SJCRH30 (cell line): ENCODE measurements around the gene EPHA4. TPM values are rescaled to one million over a fixed set of nuclear protein-coding genes. Genes with fewer than 3 reads are reported as not detected.

Experiments used
- DNase-seq, 2 experiments: peaks; one replicate each; pipeline ENCODE4 v3.0.0-alpha.2; 2015 to 2020
- H3K27ac ChIP-seq: fragments of 250-450 bp; sonication (Bioruptor Pico); 2 replicates; pipeline ENCODE4 v1.5.1; 2020; ENCODE audit warnings: mild to moderate bottlenecking, moderate library complexity
- H3K27me3 ChIP-seq: fragments of 250-450 bp; sonication (Bioruptor Pico); 2 replicates; pipeline ENCODE4 v1.5.1; 2020; ENCODE audit warnings: mild to moderate bottlenecking, moderate library complexity
- H3K36me3 ChIP-seq: fragments of 250-450 bp; sonication (Bioruptor Pico); 2 replicates; pipeline ENCODE4 v1.5.1; 2020; ENCODE audit warnings: mild to moderate bottlenecking, moderate library complexity
- H3K4me1 ChIP-seq: fragments of 250-450 bp; sonication (Bioruptor Pico); 2 replicates; pipeline ENCODE4 v1.5.1; 2020; ENCODE audit warnings: mild to moderate bottlenecking, moderate library complexity
- H3K4me3 ChIP-seq: fragments of 250-450 bp; sonication (Bioruptor Pico); 2 replicates; pipeline ENCODE4 v1.5.1; 2020; ENCODE audit warnings: mild to moderate bottlenecking, moderate library complexity
- H3K9me3 ChIP-seq: fragments of 250-450 bp; sonication (Bioruptor Pico); replicated peaks from 2 replicates; pipeline ENCODE4 v1.5.1; 2020; ENCODE audit warnings: mild to moderate bottlenecking, moderate library complexity
- total RNA-seq: library from RNA; depleted of rRNA; stranded (reverse); fragments of >200 nt; shearing (Covaris generic); gene quantifications from 2 replicates; pipeline ENCODE4 v1.2.3, GENCODE V29; 2014

The EPHA4 gene
- total RNA-seq, 1 experiment from 2014 or later, result 4.2 TPM

DNA sequence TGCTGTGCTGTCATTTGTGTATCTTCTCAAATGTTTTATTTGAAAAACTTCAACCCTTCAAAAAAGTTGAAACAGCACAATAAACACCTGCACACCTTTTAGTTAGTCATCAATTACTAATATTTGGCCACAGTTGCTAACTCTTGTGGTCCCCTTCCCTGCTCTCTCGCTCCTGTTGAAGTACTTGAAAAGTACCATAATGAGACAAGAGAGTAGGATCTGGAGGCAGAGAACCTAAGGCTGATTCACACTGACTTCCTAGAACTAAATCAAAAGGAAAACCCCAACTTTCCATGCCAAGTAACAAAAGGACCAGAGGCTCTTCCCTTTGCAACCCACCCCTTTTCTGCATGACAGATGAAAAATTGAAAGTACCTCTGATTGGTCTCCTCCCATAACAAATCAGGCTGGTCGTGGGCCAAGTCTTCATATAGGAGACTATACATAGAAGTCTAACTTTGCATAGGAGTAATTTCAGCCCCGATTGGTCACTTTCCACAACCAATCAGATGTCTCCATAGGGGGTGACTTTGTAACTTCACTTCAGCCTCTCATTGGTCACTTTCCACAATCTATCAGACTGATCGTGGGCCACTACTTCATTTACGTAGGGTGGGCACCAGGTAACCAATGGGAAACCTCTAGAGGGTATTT, 179.7 kb downstream of the EPHA4 start:
- Histone ChIP-seq H3K27me3 (no peaks in the 10 kb centered on the region), H3K4me3 (no peak overlapping the region), H3K36me3 (no peaks in the 10 kb centered on the region), H3K9me3 (no peaks in the 10 kb centered on the region), H3K4me1 (no peaks in the 10 kb centered on the region), H3K27ac (no peak overlapping the region)
- peak in 1 of 2 experiments; percentile 11 for DNase-seq

DNA sequence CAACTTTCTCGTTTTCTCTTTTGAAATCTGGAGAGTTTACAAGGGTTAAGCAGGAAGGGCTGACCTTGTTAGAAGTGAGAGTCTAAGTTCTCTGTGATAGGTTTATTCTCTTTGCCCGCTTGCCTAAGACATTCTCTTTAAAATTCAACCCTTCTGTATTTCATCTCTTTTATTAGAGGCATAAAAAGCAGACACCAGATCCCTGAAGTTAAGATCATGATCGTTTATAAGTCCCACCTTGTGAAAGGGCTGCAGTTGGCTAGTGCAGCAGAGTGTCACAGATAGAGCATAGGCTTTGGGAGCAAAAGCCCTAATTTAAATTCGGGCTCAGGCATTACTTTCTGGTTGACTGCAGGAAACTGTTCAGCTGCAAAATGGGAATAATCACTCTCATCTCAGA, 181.2 kb downstream of the EPHA4 start:
- DNase-seq, result no peak
- no peaks in the 10 kb centered on the region for H3K36me3 ChIP-seq
- H3K4me1 ChIP-seq, result no peaks in the 10 kb centered on the region
- H3K9me3 ChIP-seq, result no peaks in the 10 kb centered on the region
- H3K27ac ChIP-seq, result no peak overlapping the region
- H3K27me3 ChIP-seq, result no peaks in the 10 kb centered on the region
- no peak overlapping the region for H3K4me3 ChIP-seq

DNA sequence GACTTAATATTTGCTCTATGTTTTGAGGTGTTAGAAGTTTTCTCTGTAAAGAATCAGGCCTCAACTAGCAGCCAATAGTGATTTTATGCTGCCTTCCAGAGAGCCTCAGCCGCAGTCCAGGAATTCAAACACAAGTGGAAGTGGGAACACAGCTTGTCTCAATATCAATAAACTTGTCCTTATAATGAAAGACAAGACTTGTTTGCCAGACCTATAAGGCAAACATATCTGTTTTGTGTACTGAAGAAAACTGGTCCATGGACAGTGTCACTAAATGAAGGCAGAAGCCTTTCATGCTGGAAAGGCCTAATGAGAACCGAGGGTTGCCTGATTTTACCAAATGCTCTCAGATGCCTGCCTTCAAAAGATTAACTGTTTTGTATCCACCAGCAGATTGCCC, 182.2 kb downstream of the EPHA4 start:
- no peaks in the 10 kb centered on the region for H3K36me3 ChIP-seq
- DNase-seq, result no peak
- H3K4me1 ChIP-seq, result no peaks in the 10 kb centered on the region

DNA sequence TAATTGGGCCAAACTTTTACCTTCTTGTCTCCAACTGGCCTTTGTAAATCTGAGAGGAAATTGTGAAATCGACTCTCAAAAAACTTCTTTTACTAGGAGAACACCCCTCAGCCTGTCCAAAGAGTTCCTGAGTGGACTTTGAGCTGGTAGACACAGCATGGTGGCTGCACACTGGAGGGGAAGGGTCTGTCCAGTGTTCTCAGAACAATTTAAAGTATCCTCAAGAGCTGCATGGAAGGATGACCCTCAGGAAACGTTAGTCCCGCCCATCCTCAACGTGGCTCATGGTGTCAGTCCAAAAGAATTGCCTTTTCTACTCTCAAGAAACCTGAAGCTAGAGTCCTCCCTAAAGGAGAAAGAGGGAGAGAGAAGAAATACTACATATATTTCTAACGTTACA, 182.7 kb downstream of the EPHA4 start:
- H3K36me3 ChIP-seq, result no peaks in the 10 kb centered on the region
- H3K27me3 ChIP-seq, result no peaks in the 10 kb centered on the region
- no peaks in the 10 kb centered on the region for H3K4me1 ChIP-seq
- no peak overlapping the region for H3K4me3 ChIP-seq
- H3K9me3 ChIP-seq, result no peaks in the 10 kb centered on the region
- no peak for DNase-seq
- no peak overlapping the region for H3K27ac ChIP-seq

More for the DNA sequence above, 182.2 kb downstream of the EPHA4 start:
- no peak overlapping the region for H3K27ac ChIP-seq
- H3K4me3 ChIP-seq, result no peak overlapping the region
- H3K27me3 ChIP-seq, result no peaks in the 10 kb centered on the region
- no peaks in the 10 kb centered on the region for H3K9me3 ChIP-seq

DNA sequence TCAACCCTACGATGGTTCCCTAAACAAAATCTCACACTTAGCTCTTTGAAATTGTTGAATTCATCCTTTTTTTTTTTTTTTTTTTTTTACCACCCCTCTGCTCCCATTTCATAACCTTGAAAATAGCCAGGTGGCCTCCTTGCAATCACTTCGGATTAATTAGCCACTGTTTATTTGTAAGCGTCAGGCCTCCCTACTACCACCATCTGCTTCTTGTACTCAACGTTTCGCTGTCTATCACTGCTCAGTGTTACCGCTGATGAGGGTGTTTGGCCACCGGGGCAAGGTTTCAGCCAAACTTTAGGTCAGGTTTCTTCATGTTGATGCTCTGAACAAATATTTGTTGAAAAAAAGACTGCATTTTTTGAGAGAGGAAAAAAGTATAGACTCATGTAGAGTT, 183.2 kb downstream of the EPHA4 start:
- Histone ChIP-seq H3K4me1 (no peaks in the 10 kb centered on the region), H3K27ac (no peak overlapping the region), H3K36me3 (no peaks in the 10 kb centered on the region), H3K4me3 (no peak overlapping the region), H3K9me3 (no peaks in the 10 kb centered on the region), H3K27me3 (no peaks in the 10 kb centered on the region)
- no peak for DNase-seq

DNA sequence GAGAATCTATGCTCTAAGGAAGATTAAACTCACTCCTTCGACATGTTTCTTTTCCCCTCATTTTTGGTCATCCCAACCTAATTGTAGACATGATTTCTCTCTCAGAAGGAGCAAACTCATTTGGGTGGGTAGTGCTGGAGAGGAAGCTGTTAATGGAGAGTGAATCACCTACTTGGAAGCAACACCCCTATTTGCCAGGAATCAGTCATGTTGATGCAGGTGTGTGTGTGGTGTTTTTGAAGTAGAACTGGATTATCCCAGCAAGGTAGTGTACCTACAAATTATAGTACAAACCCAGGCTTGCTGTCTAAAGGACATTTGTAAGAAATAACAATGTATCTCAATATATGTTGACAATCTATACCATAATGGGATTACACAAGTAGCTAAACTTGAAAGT, 186.4 kb downstream of the EPHA4 start:
- Histone ChIP-seq H3K36me3 (no peaks in the 10 kb centered on the region), H3K27me3 (no peaks in the 10 kb centered on the region), H3K4me1 (no peaks in the 10 kb centered on the region), H3K27ac (no peak overlapping the region), H3K4me3 (no peak overlapping the region), H3K9me3 (no peaks in the 10 kb centered on the region)
- no peak for DNase-seq

DNA sequence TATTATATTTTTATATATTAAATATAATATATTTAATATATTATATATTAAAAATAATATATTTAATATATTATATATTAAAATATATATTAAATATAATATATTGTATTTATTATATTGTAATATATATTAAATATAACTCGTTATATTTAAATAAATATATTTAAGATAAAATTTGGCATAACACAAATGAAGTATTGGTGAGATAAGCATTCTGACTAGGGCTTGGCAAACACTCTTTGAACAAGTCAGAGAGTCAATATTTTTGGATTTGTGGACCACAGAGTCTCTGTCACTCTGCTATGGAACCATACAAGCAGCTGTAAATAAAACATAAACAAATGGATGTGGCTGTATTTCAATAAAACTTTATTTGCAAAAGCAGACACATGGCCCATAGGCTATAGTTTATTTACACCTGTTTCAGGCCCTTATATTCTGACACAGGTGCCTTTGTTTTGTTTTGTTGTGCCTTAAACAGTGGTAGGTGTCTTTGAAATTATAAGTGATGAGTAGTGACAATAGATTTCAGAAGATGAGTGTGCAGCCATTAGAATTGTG, 190.1 kb downstream of the EPHA4 start:
- no peak overlapping the region for H3K4me3 ChIP-seq
- no peaks in the 10 kb centered on the region for H3K36me3 ChIP-seq
- DNase-seq, result no peak
- no peaks in the 10 kb centered on the region for H3K9me3 ChIP-seq
- no peaks in the 10 kb centered on the region for H3K27me3 ChIP-seq
- H3K4me1 ChIP-seq, result no peaks in the 10 kb centered on the region
- H3K27ac ChIP-seq, result no peak overlapping the region

DNA sequence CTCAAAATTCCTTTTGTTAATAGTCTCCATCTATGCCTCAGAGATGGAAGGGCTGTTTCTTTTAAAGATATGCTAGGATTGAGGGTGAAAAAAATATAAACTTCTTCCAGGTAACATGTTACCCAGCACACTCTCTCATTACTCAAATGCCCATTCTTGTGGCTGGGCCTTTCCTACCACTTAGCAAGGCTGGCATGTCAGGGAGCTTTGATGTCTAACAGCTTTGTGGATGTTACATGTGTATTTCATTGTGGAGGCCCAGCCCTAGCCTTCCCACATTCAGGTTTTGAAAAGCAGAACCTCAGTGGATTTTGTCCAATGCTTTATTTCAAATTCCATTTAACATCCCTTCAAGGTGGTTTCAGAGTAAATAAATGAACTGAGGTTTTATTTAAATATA, 191.4 kb downstream of the EPHA4 start:
- no peak for DNase-seq

DNA sequence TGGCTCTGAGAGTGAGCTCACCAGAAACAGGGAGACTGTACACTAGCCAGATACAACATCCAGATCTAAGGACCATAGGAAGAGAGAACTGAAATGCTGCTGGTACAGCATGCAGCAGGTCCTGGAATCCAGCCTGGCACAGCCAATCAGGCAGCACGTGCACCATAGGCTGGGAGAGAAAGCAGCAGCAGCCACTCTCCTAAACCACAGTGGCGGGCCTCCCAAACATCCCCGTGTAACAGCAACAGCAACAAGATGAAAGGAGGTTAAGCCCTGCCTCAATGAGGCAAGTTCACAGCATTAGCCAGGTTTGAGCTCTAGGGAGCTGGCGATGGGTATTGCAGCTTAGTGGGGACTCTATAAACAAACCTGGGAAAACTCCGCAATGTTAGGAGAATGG, 192.0 kb downstream of the EPHA4 start:
- Histone ChIP-seq H3K4me1 (no peaks in the 10 kb centered on the region), H3K36me3 (no peaks in the 10 kb centered on the region), H3K4me3 (no peak overlapping the region), H3K9me3 (no peaks in the 10 kb centered on the region), H3K27ac (no peak overlapping the region), H3K27me3 (no peaks in the 10 kb centered on the region)
- DNase-seq, result no peak

More for the DNA sequence above, 191.4 kb downstream of the EPHA4 start:
- no peaks in the 10 kb centered on the region for H3K9me3 ChIP-seq
- H3K27me3 ChIP-seq, result no peaks in the 10 kb centered on the region
- H3K4me3 ChIP-seq, result no peak overlapping the region
- no peak overlapping the region for H3K27ac ChIP-seq
- H3K36me3 ChIP-seq, result no peaks in the 10 kb centered on the region
- H3K4me1 ChIP-seq, result no peaks in the 10 kb centered on the region

DNA sequence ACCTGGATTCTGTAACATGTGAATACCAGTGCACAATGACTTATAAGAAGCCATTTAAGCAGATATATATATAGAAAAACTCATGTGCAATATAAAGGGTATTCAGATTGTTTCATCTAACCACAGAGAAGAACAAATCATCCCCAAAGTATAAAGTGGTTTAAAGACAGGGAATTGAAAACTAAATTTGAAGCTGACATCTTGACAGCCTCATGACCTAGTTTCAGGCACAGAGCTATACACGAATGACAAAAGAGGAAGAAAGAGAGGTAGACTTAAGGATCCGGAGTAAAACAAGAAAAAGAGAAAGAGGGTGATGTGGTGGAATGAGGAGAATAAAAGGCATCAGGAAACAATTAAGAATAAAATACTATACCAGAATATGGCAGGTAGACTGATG, 194.5 kb downstream of the EPHA4 start:
- Histone ChIP-seq H3K36me3 (no peaks in the 10 kb centered on the region), H3K4me1 (no peaks in the 10 kb centered on the region), H3K27ac (no peak overlapping the region), H3K9me3 (no peaks in the 10 kb centered on the region), H3K4me3 (no peak overlapping the region), H3K27me3 (no peaks in the 10 kb centered on the region)
- DNase-seq, result no peak

DNA sequence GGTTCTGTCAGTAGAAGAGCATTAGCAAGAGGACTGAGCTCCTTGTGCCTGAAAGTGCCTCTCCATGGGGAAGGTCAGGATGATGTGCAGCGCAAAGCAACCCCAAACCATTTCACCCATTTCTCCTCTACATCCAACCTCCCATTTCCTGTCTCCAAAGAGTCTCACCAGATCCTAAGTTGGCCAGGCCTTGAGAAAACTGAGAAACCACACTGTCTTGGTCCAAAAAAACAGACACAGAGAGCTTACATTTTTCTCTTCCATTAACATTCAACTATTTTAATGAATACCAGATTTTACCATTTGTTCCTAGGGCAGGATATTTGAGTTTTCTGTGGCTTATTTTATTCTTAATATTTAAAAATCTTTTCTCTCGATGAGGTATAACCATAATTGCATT, 195.0 kb downstream of the EPHA4 start:
- H3K4me1 ChIP-seq, result no peaks in the 10 kb centered on the region
- H3K9me3 ChIP-seq, result no peaks in the 10 kb centered on the region
- H3K27me3 ChIP-seq, result no peaks in the 10 kb centered on the region
- H3K27ac ChIP-seq, result no peak overlapping the region
- H3K4me3 ChIP-seq, result no peak overlapping the region
- DNase-seq, result no peak
- no peaks in the 10 kb centered on the region for H3K36me3 ChIP-seq

DNA sequence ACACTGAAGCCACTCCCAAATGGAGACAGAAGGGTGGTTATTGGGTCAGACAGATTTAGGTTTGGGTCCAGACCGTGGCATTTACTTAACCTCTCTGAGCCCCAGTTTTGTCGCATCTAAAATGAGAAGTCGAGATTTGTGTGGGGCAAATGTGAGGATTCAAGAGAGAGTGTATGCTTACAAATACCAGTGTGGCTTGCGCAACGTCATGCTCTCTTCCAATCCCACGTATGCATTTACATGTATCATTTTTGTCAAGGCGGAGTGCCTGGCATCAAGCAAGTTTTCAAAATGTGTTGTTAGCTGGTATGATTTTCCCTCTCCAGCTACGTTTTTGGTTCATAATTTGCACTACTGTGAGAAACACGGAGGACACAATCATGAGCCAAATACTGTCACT, 197.9 kb downstream of the EPHA4 start:
- H3K27ac ChIP-seq, result no peak overlapping the region
- no peak overlapping the region for H3K4me3 ChIP-seq
- DNase-seq, result no peak
- no peaks in the 10 kb centered on the region for H3K36me3 ChIP-seq
- H3K9me3 ChIP-seq, result no peaks in the 10 kb centered on the region
- no peaks in the 10 kb centered on the region for H3K27me3 ChIP-seq
- H3K4me1 ChIP-seq, result no peaks in the 10 kb centered on the region

DNA sequence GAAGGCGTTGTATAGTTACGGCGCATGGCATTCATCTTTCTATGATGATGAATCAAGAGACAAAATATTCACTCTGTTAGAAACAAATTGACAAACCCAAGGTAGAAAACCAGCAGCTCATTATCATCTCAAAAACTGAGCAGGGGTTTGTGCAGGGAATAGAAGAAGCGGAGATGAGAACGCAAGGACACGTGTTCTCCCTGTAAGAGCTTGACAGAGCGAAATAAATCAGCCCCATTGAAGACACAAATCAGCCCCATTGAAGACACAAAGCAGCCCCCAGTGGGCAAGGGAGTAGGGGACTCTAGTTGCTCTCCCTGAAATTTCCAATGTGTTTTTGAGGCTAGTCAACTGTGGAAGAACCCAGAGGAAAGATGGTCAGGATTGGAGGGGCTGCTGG, 199.2 kb downstream of the EPHA4 start:
- no peaks in the 10 kb centered on the region for H3K9me3 ChIP-seq
- no peaks in the 10 kb centered on the region for H3K4me1 ChIP-seq
- no peaks in the 10 kb centered on the region for H3K27me3 ChIP-seq
- H3K4me3 ChIP-seq, result no peak overlapping the region
- DNase-seq, result no peak
- H3K27ac ChIP-seq, result no peak overlapping the region
- H3K36me3 ChIP-seq, result no peaks in the 10 kb centered on the region

DNA sequence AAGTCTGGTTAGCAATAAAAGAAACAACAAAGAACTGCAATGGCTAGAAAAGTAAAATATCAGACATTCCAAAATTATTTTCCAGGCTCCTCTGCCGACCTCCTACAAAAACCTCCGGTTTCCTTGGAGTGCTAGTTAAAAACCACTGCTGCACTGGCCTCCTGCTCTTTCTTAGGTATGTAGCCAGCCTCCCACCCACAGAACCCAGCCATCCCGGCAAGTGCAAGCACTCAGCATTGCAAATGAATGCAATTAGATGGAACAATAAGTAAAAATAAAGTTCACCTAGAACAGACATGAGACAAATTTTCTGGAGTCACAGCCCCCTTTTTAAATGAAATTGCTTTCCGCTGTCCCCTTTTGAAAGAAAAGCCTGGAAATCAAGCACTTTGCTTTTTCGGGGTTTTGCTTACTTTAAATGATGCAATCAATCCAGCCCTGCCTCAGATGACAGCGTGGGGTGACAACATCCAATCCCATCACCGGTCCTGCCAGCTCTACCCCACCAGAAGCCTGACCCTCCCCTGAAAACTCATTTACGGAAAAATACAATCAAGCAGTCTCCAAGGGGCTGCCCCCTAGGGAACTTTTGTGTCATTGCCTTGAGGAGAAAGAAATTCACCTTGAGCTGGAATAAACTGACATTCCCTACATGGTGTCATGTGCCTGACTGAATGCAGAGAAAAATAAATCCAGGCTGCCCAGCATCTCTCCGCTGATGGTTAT, 199.8 kb downstream of the EPHA4 start:
- no peaks in the 10 kb centered on the region for H3K27me3 ChIP-seq
- H3K27ac ChIP-seq, result no peak overlapping the region
- H3K36me3 ChIP-seq, result no peaks in the 10 kb centered on the region
- no peaks in the 10 kb centered on the region for H3K4me1 ChIP-seq
- no peak for DNase-seq
- H3K9me3 ChIP-seq, result no peaks in the 10 kb centered on the region
- H3K4me3 ChIP-seq, result no peak overlapping the region

DNA sequence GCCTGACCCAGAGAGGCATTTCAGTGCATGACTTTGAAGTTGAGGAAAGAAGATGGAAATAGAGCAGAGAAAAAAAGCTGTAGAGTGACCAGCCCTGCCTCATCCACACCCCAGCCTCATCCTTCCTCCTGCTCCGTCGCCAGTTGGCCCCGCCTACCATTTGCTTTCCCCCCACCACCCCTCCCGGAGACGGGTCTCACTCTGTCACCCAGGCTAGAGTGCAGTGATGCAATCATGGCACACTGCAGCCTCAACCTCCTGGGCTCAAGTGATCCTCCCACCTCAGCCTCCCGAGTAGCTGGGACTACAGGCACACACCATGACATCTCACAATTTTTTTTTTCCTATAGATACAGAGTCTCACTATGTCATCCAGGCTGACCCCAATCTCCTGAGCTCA, 200.8 kb downstream of the EPHA4 start:
- no peaks in the 10 kb centered on the region for H3K27me3 ChIP-seq
- H3K36me3 ChIP-seq, result no peaks in the 10 kb centered on the region
- no peaks in the 10 kb centered on the region for H3K4me1 ChIP-seq
- no peak overlapping the region for H3K27ac ChIP-seq
- no peak overlapping the region for H3K4me3 ChIP-seq
- no peak for DNase-seq
- H3K9me3 ChIP-seq, result no peaks in the 10 kb centered on the region

DNA sequence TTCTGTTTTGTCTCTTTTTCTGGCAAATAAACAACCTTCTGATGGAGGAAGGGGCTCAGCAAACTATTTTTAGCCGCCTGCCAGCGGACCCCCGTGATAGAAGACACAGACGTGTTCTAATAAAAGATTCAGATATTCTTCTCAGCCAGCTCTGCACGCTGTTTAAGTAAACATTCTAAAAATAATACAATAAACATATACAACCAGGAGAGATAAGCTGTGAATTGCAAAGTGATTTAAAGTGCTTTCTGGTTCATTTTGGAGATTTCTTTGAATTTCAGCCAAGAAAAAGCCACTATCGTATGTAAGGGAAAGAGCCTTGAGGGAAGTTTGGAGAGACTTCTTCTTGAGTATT, 201.3 kb downstream of the EPHA4 start:
- DNase-seq, result no peak

More for the DNA sequence above, 201.3 kb downstream of the EPHA4 start:
- Histone ChIP-seq H3K36me3 (no peaks in the 10 kb centered on the region), H3K9me3 (no peaks in the 10 kb centered on the region), H3K27ac (no peak overlapping the region), H3K27me3 (no peaks in the 10 kb centered on the region), H3K4me1 (no peaks in the 10 kb centered on the region), H3K4me3 (no peak overlapping the region)
